Posterior vena cava (tissue), 2 donors: ENCODE results near the gene KLK7. TPM values are rescaled to one million over a fixed set of nuclear protein-coding genes. Genes with fewer than 3 reads are reported as not detected.

Source experiments
- DNase-seq: peaks from one replicate; pipeline ENCODE4 v3.0.0-alpha.2; 2020; ENCODE audit warnings: low spot score
- intact Hi-C, 2 donors: fragments of 100-400 bp; cut with DNase I; formaldehyde crosslinking; loops; one replicate each; pipeline versions ENCODE4 v1.14.1 to v1.14.2; 2022 to 2023
- total RNA-seq, 2 donors: library from RNA; stranded (reverse); fragmentation: NEBNext Ultra II Directional; extraction: Animal tissue kit (Norgen Biotek cat#: 25700); gene quantifications; one replicate each; pipeline ENCODE4 v1.2.1, GENCODE V29; 2021
- donor health status: DM: yes; HTN: yes; CAD: no.
- donor health status: DM: yes; HTN: yes; CAD: no.

Gene KLK7
- total RNA-seq, 2 donors from 2014 or later: not detected

- DNase-seq: no peak
- intact Hi-C loops: no loop called here
Measured at GRCh38 chr19:50952910-50953309, 30.8 kb downstream of the KLK7 start, which contains the start of gene KLK5. Gene KLK5 (minus strand): TSS chr19:50953038. CDS start chr19:50952657, 381 bp downstream.

- intact Hi-C loops: no loop called here
- no peak for DNase-seq
Measured at GRCh38 chr19:50949861-50950260, 33.9 kb downstream of the KLK7 start.

GRCh38 chr19:50947123-50947522 lies 36.6 kb downstream of the KLK7 start:
- DNase-seq: no peak
- intact Hi-C loops: no loop called here

- intact Hi-C loops: no loop called here
- no peak for DNase-seq
Measured at GRCh38 chr19:50944795-50945194, 38.9 kb downstream of the KLK7 start.

GRCh38 chr19:50943074-50943828 lies 40.5 kb downstream of the KLK7 start:
- intact Hi-C loops: no loop called here

DNA sequence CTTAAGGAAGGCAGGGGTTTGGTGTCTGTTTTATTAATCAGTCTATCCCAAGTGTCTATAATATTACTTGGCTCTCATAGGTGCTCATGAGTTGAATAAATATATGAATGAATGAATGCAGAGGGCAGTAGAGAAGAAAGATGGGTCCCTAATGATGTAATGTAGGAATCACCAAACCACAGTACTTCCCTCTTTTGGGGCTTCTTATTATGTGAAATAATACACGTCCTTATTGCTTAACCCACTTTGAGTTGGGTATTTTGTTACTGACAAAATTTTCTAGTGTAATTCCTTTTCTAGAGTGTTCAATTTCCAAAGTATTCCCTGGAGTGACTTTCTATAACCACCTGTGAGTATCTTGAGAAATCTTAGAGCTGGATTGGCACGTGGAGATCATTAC lies 44.1 kb downstream of the KLK7 start:
- DNase-seq: no peak

More at GRCh38 chr19:50943074-50943828, 40.5 kb downstream of the KLK7 start:
- no peak for DNase-seq

DNA sequence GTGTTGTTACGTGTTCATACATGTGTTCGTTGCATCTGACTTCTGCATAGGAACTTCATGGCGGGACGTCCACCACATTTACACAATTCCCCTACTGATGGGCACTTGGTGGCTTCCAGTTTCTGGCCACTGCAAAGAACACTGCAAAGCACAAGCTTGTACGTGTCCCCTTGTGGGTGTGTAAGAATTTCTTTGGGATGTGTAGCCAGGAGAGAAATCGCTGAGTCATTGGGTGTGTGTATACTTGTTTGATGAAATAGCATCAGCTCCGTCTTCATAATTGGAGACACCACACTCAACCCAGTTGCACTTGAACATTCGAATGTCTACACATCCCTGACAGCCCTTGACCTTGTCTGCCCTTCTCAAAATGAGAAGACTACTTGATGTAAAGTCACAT lies 50.1 kb downstream of the KLK7 start:
- no peak for DNase-seq
- intact Hi-C loops: no loop called here

More for the DNA sequence above, 44.1 kb downstream of the KLK7 start:
- intact Hi-C loops: no loop called here

DNA sequence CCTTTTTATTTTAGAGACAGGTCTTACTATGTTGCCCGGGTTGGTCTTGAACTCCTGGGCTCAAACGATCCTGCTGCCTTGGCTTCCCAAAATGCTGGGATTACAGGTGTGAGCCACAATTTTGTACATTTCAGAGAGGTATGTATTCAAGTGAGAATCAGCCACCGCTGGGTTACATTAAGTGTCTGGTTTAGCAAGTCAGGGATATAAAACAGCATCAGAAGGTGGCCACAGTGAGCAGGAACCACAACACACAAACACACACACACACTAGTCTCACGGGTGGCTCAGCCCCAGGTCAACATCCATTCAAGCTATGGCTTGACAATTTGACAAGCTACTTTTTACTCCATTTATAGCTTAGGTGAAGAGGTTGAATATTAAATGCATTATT lies 51.0 kb downstream of the KLK7 start:
- intact Hi-C loops: no loop called here
- no peak for DNase-seq

- intact Hi-C loops: no loop called here
- no peak for DNase-seq
Measured at GRCh38 chr19:50932018-50932689, 51.6 kb downstream of the KLK7 start.

DNA sequence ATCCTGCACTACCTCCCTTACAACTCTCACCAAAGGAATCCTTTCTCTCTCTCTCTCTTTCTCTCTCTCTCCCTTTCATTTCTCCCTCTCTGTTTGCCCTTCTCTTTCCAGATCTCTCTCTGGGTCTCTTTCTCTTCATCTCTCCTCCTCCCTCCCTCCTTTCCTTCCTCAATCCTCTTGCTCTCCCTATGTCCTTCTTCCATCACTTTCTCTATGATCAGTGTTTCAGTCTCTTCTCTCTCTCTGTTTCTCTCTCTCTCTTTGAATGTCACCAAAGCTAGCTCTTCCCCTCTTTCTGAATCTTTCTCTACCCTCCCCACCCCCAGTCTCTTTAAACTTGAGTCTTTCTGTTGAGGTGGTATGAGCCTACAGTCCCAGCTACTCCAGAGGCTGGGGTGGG lies 52.7 kb downstream of the KLK7 start:
- intact Hi-C loops: no loop called here
- no peak for DNase-seq

DNA sequence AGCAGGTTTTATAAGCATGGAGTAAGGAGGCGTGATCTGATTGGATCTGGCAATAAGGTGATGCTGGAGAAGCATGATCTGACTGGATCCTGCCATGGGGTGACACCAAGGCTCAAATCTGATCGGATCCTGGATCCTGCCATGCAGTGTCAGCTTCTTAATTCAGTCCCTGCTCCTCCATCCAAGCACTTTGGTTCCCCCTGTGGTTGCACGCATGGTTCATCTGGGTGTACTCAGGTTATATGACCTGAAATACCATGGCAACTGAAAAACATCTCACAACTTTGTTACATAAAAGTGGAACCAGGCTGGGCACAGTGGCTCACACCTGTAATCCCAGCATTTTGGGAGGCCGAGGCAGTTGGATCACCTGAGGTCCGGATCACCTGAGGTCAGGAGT lies 54.9 kb downstream of the KLK7 start:
- DNase-seq: no peak
- intact Hi-C loops: no loop called here

Other genes with a start within 250 kb of the KLK7 start
- not detected for gene GPR32, start 213.5 kb downstream of the KLK7 start, total RNA-seq
- gene ACP4, start 193.5 kb downstream of the KLK7 start, total RNA-seq: not detected
- gene KLK1, start 160.1 kb downstream of the KLK7 start, total RNA-seq: under 1 TPM in 1 of 2 donors, not detected in 1; 0.67 TPM
- not detected for gene KLK15, start 150.3 kb downstream of the KLK7 start, total RNA-seq
- not detected for gene KLK3, start 129.0 kb downstream of the KLK7 start, total RNA-seq
- not detected for gene KLK2, start 110.5 kb downstream of the KLK7 start, total RNA-seq
- not detected for gene KLK4, start 72.5 kb downstream of the KLK7 start, total RNA-seq
- not detected for gene KLK5, start 30.9 kb downstream of the KLK7 start, total RNA-seq
- not detected for gene KLK6, start 14.3 kb downstream of the KLK7 start, total RNA-seq
- gene KLK8, start 17.7 kb upstream of the KLK7 start, total RNA-seq: not detected
- gene KLK10, start 35.8 kb upstream of the KLK7 start, total RNA-seq: not detected
- not detected for gene KLK11, start 42.7 kb upstream of the KLK7 start, total RNA-seq
- not detected for gene KLK12, start 51.1 kb upstream of the KLK7 start, total RNA-seq
- gene KLK13, start 81.2 kb upstream of the KLK7 start, total RNA-seq: not detected
- not detected for gene KLK14, start 99.0 kb upstream of the KLK7 start, total RNA-seq
- 1 to 10 TPM; 3.7 to 5.0 TPM for gene CTU1, start 124.5 kb upstream of the KLK7 start, total RNA-seq
- gene SIGLEC9, start 141.0 kb upstream of the KLK7 start, total RNA-seq: 10 to 100 TPM in 1 of 2 donors, 1 to 10 TPM in 1; 8.7 to 12.6 TPM
- 1 to 10 TPM; 1.8 to 5.5 TPM for gene SIGLEC7, start 158.4 kb upstream of the KLK7 start, total RNA-seq
- 10 to 100 TPM in 1 of 2 donors, 1 to 10 TPM in 1; 10.0 to 17.4 TPM for gene CD33, start 241.2 kb upstream of the KLK7 start, total RNA-seq